ENCODE measurements around the gene MRPS7.

The MRPS7 gene

DNA sequence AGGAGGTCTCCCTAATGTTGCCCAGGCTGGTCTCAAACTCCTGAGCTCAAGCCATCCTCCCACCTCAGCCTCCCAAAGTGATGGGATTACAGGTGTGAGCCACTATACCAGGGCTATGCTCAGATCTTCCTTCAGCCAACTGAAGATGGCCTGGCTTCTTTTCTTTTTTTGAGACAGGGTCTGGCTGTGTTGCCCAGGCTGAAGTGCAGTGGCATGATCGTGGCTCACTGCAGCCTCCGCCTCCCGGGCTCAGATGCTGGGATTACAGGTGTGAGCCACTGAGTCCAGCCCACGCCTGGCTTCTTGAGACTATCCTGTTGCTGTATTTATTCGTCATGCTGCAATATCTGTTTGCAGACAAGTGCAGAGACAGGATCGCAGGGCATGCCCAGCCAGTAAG, 23.4 kb downstream of the MRPS7 start:
- Histone ChIP-seq H3K9me2 (replicated peaks; ENCODE audit: insufficient read depth, low read length) (no peaks in the 10 kb centered on the region), H3K36me3 (ENCODE audit: low read length) (peaks cover 11% of the 10 kb centered on the region; the same call in 1 of the 2 replicates), H3K9me3 (ENCODE audit: insufficient read depth, low read length) (no peaks in the 10 kb centered on the region), H3K9ac (ENCODE audit: low read length) (no peak overlapping the region), H3K4me2 (ENCODE audit: low read depth, low read length, poor library complexity, severe bottlenecking) (no peak overlapping the region), H3K4me3 (ENCODE audit: insufficient read depth, low read length, poor library complexity, severe bottlenecking) (no peak overlapping the region), H3K79me2 (ENCODE audit: insufficient read depth, low read length) (peaks cover 41% of the 10 kb centered on the region), H3F3A (ENCODE audit: insufficient read depth) (peaks cover 6% of the 10 kb centered on the region), H3K27me3 (ENCODE audit: low read length) (no peaks in the 10 kb centered on the region), H2AFZ (ENCODE audit: low read depth, low read length, severe bottlenecking) (no peak overlapping the region), H3K27ac (ENCODE audit: low read depth, low read length) (no peak overlapping the region), H4K20me1 (ENCODE audit: low read depth, low read length) (no peaks in the 10 kb centered on the region)
- TF ChIP-seq, protein P1, sequence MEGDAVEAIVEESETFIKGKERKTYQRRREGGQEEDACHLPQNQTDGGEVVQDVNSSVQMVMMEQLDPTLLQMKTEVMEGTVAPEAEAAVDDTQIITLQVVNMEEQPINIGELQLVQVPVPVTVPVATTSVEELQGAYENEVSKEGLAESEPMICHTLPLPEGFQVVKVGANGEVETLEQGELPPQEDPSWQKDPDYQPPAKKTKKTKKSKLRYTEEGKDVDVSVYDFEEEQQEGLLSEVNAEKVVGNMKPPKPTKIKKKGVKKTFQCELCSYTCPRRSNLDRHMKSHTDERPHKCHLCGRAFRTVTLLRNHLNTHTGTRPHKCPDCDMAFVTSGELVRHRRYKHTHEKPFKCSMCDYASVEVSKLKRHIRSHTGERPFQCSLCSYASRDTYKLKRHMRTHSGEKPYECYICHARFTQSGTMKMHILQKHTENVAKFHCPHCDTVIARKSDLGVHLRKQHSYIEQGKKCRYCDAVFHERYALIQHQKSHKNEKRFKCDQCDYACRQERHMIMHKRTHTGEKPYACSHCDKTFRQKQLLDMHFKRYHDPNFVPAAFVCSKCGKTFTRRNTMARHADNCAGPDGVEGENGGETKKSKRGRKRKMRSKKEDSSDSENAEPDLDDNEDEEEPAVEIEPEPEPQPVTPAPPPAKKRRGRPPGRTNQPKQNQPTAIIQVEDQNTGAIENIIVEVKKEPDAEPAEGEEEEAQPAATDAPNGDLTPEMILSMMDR (IDR thresholded peaks at IDR 0.05; ENCODE audit: insufficient read depth, low read length, poor library complexity, severe bottlenecking), result no peak
- TF ChIP-seq EZH2phosphoT487 (conservative IDR thresholded peaks at IDR 0.05; ENCODE audit: low read length), result no peak

DNA sequence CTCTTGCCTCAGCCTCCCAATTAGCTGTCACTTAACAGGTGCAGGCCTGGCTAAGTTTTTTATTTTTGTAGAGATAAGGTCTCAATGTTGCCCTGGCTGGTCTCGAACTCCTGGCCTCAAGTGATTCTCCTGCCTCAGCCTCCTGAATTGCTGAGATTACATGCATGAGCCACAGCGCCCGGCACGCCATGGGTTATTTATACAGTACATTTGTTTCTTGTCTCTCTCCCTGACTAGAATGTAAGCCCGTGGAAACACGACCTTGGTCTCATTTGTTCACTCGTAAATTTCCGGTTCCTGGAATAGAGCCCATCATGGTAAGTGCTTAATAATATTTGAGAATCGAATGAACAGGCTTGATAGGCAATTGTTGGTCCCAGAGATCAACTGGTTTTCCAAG, 25.5 kb downstream of the MRPS7 start:
- Histone ChIP-seq H3K27ac (ENCODE audit: low read depth, low read length) (no peak overlapping the region), H4K20me1 (ENCODE audit: low read depth, low read length) (no peaks in the 10 kb centered on the region), H3F3A (ENCODE audit: insufficient read depth) (peaks cover 23% of the 10 kb centered on the region), H3K4me3 (ENCODE audit: insufficient read depth, low read length, poor library complexity, severe bottlenecking) (peak overlapping the region; percentile 90), H3K9ac (ENCODE audit: low read length) (peak overlapping the region; percentile 82), H2AFZ (ENCODE audit: low read depth, low read length, severe bottlenecking) (no peak overlapping the region), H3K27me3 (ENCODE audit: low read length) (no peaks in the 10 kb centered on the region), H3K4me2 (ENCODE audit: low read depth, low read length, poor library complexity, severe bottlenecking) (peak overlapping the region; percentile 99), H3K79me2 (ENCODE audit: insufficient read depth, low read length) (peaks cover 34% of the 10 kb centered on the region), H3K9me2 (replicated peaks; ENCODE audit: insufficient read depth, low read length) (no peaks in the 10 kb centered on the region), H3K36me3 (ENCODE audit: low read length) (peaks cover 11% of the 10 kb centered on the region; the same call in 1 of the 2 replicates), H3K9me3 (ENCODE audit: insufficient read depth, low read length) (no peaks in the 10 kb centered on the region)
- TF ChIP-seq EZH2phosphoT487 (conservative IDR thresholded peaks at IDR 0.05; ENCODE audit: low read length), result no peak
- TF ChIP-seq, protein P1 (IDR thresholded peaks at IDR 0.05; ENCODE audit: insufficient read depth, low read length, poor library complexity, severe bottlenecking), result no peak

- peak overlapping the region; percentile 90 for H3K4me3 ChIP-seq (ENCODE audit: insufficient read depth, low read length, poor library complexity, severe bottlenecking)
- H3K27ac ChIP-seq (ENCODE audit: low read depth, low read length), result peak overlapping the region; percentile 79
- peaks cover 31% of the 10 kb centered on the region for H3K79me2 ChIP-seq (ENCODE audit: insufficient read depth, low read length)
- no peaks in the 10 kb centered on the region for H3K9me3 ChIP-seq (ENCODE audit: insufficient read depth, low read length)
- no peaks in the 10 kb centered on the region for H4K20me1 ChIP-seq (ENCODE audit: low read depth, low read length)
- H2AFZ ChIP-seq (ENCODE audit: low read depth, low read length, severe bottlenecking), result no peak overlapping the region
- peak overlapping the region; percentile 99 for H3K4me2 ChIP-seq (ENCODE audit: low read depth, low read length, poor library complexity, severe bottlenecking)
- no peaks in the 10 kb centered on the region for H3K27me3 ChIP-seq (ENCODE audit: low read length)
- H3K9ac ChIP-seq (ENCODE audit: low read length), result peak overlapping the region; percentile 82
- TF ChIP-seq, protein P1 (IDR thresholded peaks at IDR 0.05; ENCODE audit: insufficient read depth, low read length, poor library complexity, severe bottlenecking), result no peak
- H3K9me2 ChIP-seq (replicated peaks; ENCODE audit: insufficient read depth, low read length), result no peaks in the 10 kb centered on the region
- peaks cover 11% of the 10 kb centered on the region; the same call in 1 of the 2 replicates for H3K36me3 ChIP-seq (ENCODE audit: low read length)
- H3F3A ChIP-seq (ENCODE audit: insufficient read depth), result peaks cover 31% of the 10 kb centered on the region
Measured at GRCh38 chr17:75288359-75288758, 26.7 kb downstream of the MRPS7 start.

Measured in SU-DHL-6 (cell line).